Measurements from ENCODE around the gene NRN1L. TPM values are rescaled to one million over a fixed set of nuclear protein-coding genes. Genes with fewer than 3 reads are reported as not detected.
A peak's percentile ranks its signal among the peaks of the same experiment; 100 is the strongest.

The NRN1L gene
- total RNA-seq, 6 donors from 2014 or later, result 1.6 to 4.2 (median 2.3) TPM; not detected in 1

- Histone ChIP-seq H3K36me3 (peaks cover 0 to 4% (median 0%) of the 10 kb centered on the region in 4 donors), H3K9me3 (no peaks in the 10 kb centered on the region), H3K4me3 (no peak overlapping the region), H3K27ac (no peak overlapping the region), H3K27me3 (no peaks in the 10 kb centered on the region), H3K4me1 (peaks cover 20 to 47% (median 26%) of the 10 kb centered on the region in 4 donors)
- WGBS, 2 donors, result 61 to 77% methylated on average over 8 to 10 of the region's 10 CpGs
- DNase-seq (no peak), ATAC-seq (ENCODE audit: low FRiP score in 2 of 2) (no peak)
- TF ChIP-seq, protein P1, sequence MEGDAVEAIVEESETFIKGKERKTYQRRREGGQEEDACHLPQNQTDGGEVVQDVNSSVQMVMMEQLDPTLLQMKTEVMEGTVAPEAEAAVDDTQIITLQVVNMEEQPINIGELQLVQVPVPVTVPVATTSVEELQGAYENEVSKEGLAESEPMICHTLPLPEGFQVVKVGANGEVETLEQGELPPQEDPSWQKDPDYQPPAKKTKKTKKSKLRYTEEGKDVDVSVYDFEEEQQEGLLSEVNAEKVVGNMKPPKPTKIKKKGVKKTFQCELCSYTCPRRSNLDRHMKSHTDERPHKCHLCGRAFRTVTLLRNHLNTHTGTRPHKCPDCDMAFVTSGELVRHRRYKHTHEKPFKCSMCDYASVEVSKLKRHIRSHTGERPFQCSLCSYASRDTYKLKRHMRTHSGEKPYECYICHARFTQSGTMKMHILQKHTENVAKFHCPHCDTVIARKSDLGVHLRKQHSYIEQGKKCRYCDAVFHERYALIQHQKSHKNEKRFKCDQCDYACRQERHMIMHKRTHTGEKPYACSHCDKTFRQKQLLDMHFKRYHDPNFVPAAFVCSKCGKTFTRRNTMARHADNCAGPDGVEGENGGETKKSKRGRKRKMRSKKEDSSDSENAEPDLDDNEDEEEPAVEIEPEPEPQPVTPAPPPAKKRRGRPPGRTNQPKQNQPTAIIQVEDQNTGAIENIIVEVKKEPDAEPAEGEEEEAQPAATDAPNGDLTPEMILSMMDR (IDR thresholded peaks at IDR 0.05), result no peak
- TF ChIP-seq POLR2AphosphoS5 (IDR thresholded peaks at IDR 0.05), result no peak
- TF ChIP-seq POLR2A (IDR thresholded peaks at IDR 0.05), result no peak
- no peak for TF ChIP-seq EP300 (IDR thresholded peaks at IDR 0.05)
Observed at GRCh38 chr16:67855789-67856188, 28.9 kb upstream of the NRN1L start.

DNA sequence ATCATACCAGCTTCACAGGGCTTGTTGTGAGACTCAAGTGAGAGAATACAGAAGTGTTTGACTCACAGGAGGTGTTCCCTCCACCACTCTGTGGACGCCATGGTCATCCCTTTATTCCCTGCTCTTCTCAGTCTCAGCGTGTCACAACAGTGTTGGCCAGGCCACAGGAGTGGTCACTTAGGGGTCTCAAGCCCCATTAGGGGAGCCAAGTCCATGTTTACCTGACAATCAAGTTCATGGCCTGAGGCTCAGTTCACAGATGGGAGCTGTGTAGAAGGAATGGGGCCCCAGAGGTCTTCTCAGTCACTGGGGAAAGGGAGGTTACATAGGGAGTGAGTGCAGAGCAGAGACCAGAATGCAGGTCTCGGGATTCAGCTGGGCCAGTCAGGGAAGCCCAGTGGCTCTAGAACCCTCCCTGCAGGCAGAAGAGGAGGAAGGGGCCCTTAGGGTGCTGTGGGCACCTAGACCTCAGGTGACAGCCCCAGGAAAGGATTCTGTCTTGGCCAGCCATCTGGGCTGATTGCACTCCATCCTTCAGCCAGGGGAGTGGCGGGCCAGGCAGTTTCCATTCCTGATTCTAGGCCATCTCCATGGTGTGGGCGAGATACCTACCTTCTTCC is 27.6 kb upstream of the NRN1L start:
- Histone ChIP-seq H3K27me3 (no peaks in the 10 kb centered on the region), H3K36me3 (peaks cover 0 to 8% (median 0%) of the 10 kb centered on the region in 4 donors), H3K27ac (peak overlapping the region; percentile 66 to 90 (median 78)), H3K4me1 (peaks cover 25 to 42% (median 30%) of the 10 kb centered on the region in 4 donors), H3K4me3 (no peak overlapping the region), H3K9me3 (no peaks in the 10 kb centered on the region)
- TF ChIP-seq POLR2A (IDR thresholded peaks at IDR 0.05), result no peak
- no peak for TF ChIP-seq EP300 (IDR thresholded peaks at IDR 0.05)
- TF ChIP-seq, protein P1 (IDR thresholded peaks at IDR 0.05), result no peak
- TF ChIP-seq POLR2AphosphoS5 (IDR thresholded peaks at IDR 0.05), result no peak
- no peak for ATAC-seq (ENCODE audit: low FRiP score in 2 of 2)
- no peak for DNase-seq
- WGBS, 2 donors, result 85 to 95% methylated on average over 3 to 5 of the region's 5 CpGs

DNA sequence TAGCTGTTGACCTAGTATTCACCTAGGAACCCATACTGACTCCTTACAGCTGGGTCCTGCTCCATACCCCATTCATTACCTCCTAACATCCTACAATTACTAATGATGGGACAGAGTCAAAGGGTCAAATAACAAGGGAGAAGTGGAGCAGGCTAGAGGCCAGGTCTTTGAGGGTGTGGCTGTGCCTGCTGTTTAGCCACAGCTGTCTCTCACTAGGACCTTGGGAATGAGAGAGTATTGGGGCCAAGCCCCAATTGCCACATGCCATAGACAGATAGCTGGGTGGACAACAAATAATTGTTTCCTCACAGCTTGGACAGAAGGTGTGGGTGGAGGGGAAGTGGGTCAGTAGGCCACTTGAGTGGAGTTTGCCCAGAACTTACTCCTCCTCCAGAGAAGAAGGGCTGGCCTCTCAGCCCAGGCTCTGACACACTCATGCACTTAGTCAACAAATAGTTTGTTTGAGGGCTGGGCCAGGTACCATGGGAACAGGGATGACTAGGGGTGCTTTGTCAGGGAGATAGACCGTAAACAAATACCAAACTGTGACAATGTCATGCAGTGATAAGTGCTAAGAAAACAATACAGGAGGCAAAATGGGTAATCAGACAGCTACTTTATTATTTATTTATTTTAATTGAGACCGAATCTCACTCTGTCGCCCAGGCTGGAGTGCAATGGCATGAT is 27.0 kb upstream of the NRN1L start:
- Histone ChIP-seq H3K27ac (peak overlapping the region; percentile 66 to 90 (median 78)), H3K4me1 (peaks cover 27 to 37% (median 30%) of the 10 kb centered on the region in 4 donors), H3K4me3 (no peak overlapping the region), H3K9me3 (no peaks in the 10 kb centered on the region), H3K27me3 (no peaks in the 10 kb centered on the region), H3K36me3 (peaks cover 0 to 8% (median 0%) of the 10 kb centered on the region in 4 donors)
- TF ChIP-seq, protein P1 (IDR thresholded peaks at IDR 0.05), result peak in 1 of 6 experiments; percentile 5
- peak; percentile 52 to 80 for TF ChIP-seq POLR2AphosphoS5 (IDR thresholded peaks at IDR 0.05)
- peak; percentile 36 to 59 (median 46) for TF ChIP-seq EP300 (IDR thresholded peaks at IDR 0.05)
- TF ChIP-seq POLR2A (IDR thresholded peaks at IDR 0.05), result no peak
- WGBS, 2 donors, result 33 to 36% methylated on average over 3 of the region's 3 CpGs
- DNase-seq (peak in 1 of 2 donors; percentile 82), ATAC-seq (ENCODE audit: low FRiP score in 2 of 2) (peak; percentile 95)

- ATAC-seq (ENCODE audit: low FRiP score in 2 of 2) (no peak), DNase-seq (no peak)
- no peaks in the 10 kb centered on the region for H3K27me3 ChIP-seq
- no peak overlapping the region for H3K4me3 ChIP-seq
- peaks cover 32 to 37% (median 33%) of the 10 kb centered on the region in 4 donors for H3K4me1 ChIP-seq
- peak overlapping the region; percentile 66 to 90 (median 78) for H3K27ac ChIP-seq
- WGBS, 2 donors, result 55 to 63% methylated on average over 4 of the region's 4 CpGs
- TF ChIP-seq, protein P1 (IDR thresholded peaks at IDR 0.05), result no peak
- no peak for TF ChIP-seq POLR2A (IDR thresholded peaks at IDR 0.05)
- H3K9me3 ChIP-seq, result no peaks in the 10 kb centered on the region
- peaks cover 0 to 8% (median 0%) of the 10 kb centered on the region in 4 donors for H3K36me3 ChIP-seq
Observed at GRCh38 chr16:67858500-67858899, 26.2 kb upstream of the NRN1L start.

All from upper lobe of left lung (tissue), 6 donors.